ENCODE measurements around the gene HFM1. TPM values are rescaled to one million over a fixed set of nuclear protein-coding genes. Genes with fewer than 3 reads are reported as not detected.

The HFM1 gene
- total RNA-seq, 1 experiment from 2014 or later, result 0.39 TPM

DNA sequence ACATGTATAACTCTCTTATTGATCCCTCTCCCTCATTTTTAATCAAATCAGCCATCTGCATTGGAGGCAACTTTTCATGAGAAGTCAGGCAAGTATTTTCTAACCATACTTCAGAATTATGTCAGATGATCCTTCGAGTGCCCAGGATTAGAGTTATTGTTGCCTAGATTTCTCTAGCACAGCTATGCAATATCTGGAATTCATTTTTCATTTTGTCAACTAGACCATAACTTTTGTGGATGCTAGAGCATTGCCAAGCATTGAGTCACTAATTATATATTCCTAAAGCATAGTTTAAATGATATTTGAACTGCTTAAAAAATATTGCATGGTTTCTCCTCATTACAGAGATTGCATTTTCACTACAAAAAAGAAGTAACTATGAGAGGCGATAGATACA lies 21.2 kb downstream of the HFM1 start:
- CTCF ChIA-PET, result no interaction called here

DNA sequence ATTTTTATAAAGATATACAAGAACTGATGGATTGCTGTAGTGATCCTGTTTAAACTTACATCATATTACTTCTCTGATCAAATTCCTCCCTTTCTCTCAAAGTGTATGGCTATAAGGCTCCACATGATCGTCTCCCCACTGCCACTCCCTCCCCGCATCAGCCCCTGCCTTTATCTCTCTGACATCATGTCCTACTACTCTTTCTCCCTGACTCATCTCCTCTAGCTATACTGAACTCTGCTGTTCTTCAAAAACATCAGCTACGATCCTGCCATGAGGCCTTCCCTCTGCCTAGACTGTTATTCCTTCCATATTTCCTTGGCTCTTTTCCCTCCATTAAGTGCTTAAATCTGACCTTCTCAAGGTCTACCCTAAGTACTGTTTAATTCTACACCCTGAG lies 22.8 kb downstream of the HFM1 start:
- H3K36me3 ChIP-seq (ENCODE audit: control insufficient read depth, insufficient read depth, low read length), result no peaks in the 10 kb centered on the region
- no peak overlapping the region for H3K4me3 ChIP-seq (ENCODE audit: low read depth in 2 of 2, low read length in 2 of 2)
- ChIA-PET POLR2A (no interaction called here), CTCF (no interaction called here)
- no peak overlapping the region for H3K27ac ChIP-seq (ENCODE audit: low read length)
- no peaks in the 10 kb centered on the region for H3K9me3 ChIP-seq (ENCODE audit: control insufficient read depth, insufficient read depth, low read depth, low read length)
- ATAC-seq, result no peak
- no peak for DNase-seq (ENCODE audit: low read depth, low spot score)
- H3K4me1 ChIP-seq (ENCODE audit: control insufficient read depth, insufficient read depth, low read length), result no peaks in the 10 kb centered on the region
- intact Hi-C loops (cut with micrococcal nuclease; ENCODE audit: unreplicated experiment), result no loop called here
- TF ChIP-seq, protein P1, sequence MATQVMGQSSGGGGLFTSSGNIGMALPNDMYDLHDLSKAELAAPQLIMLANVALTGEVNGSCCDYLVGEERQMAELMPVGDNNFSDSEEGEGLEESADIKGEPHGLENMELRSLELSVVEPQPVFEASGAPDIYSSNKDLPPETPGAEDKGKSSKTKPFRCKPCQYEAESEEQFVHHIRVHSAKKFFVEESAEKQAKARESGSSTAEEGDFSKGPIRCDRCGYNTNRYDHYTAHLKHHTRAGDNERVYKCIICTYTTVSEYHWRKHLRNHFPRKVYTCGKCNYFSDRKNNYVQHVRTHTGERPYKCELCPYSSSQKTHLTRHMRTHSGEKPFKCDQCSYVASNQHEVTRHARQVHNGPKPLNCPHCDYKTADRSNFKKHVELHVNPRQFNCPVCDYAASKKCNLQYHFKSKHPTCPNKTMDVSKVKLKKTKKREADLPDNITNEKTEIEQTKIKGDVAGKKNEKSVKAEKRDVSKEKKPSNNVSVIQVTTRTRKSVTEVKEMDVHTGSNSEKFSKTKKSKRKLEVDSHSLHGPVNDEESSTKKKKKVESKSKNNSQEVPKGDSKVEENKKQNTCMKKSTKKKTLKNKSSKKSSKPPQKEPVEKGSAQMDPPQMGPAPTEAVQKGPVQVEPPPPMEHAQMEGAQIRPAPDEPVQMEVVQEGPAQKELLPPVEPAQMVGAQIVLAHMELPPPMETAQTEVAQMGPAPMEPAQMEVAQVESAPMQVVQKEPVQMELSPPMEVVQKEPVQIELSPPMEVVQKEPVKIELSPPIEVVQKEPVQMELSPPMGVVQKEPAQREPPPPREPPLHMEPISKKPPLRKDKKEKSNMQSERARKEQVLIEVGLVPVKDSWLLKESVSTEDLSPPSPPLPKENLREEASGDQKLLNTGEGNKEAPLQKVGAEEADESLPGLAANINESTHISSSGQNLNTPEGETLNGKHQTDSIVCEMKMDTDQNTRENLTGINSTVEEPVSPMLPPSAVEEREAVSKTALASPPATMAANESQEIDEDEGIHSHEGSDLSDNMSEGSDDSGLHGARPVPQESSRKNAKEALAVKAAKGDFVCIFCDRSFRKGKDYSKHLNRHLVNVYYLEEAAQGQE (IDR thresholded peaks at IDR 0.05; ENCODE audit: insufficient read depth in 1 of 2, low read depth in 2 of 2, low read length in 1 of 2), result no peak
- no peak for TF ChIP-seq SIN3A (IDR thresholded peaks at IDR 0.05; ENCODE audit: borderline replicate concordance, insufficient read depth, low read depth, low read length)
- TF ChIP-seq POLR2AphosphoS5 (IDR thresholded peaks at IDR 0.05; ENCODE audit: low read depth, low read length), result no peak
- no peak for TF ChIP-seq TCF7L2 (IDR thresholded peaks at IDR 0.05; ENCODE audit: low read depth, low read length)
- TF ChIP-seq, protein P2, sequence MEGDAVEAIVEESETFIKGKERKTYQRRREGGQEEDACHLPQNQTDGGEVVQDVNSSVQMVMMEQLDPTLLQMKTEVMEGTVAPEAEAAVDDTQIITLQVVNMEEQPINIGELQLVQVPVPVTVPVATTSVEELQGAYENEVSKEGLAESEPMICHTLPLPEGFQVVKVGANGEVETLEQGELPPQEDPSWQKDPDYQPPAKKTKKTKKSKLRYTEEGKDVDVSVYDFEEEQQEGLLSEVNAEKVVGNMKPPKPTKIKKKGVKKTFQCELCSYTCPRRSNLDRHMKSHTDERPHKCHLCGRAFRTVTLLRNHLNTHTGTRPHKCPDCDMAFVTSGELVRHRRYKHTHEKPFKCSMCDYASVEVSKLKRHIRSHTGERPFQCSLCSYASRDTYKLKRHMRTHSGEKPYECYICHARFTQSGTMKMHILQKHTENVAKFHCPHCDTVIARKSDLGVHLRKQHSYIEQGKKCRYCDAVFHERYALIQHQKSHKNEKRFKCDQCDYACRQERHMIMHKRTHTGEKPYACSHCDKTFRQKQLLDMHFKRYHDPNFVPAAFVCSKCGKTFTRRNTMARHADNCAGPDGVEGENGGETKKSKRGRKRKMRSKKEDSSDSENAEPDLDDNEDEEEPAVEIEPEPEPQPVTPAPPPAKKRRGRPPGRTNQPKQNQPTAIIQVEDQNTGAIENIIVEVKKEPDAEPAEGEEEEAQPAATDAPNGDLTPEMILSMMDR (IDR thresholded peaks at IDR 0.05), result no peak
- in situ Hi-C loops (cut with HindIII; ENCODE audit: low pct_unique_long_range_greater_than_20kb, low sequenced_read_pairs), result no loop called here
- no peaks in the 10 kb centered on the region for H3K27me3 ChIP-seq (ENCODE audit: control insufficient read depth, insufficient read depth, low read length)
- BruUV-seq (replicated peaks), result no TSS peak

More for the DNA sequence above, 21.2 kb downstream of the HFM1 start:
- Histone ChIP-seq H3K4me3 (ENCODE audit: low read depth in 2 of 2, low read length in 2 of 2) (no peak overlapping the region), H3K36me3 (ENCODE audit: control insufficient read depth, insufficient read depth, low read length) (no peaks in the 10 kb centered on the region), H3K27me3 (ENCODE audit: control insufficient read depth, insufficient read depth, low read length) (no peaks in the 10 kb centered on the region), H3K9me3 (ENCODE audit: control insufficient read depth, insufficient read depth, low read depth, low read length) (no peaks in the 10 kb centered on the region), H3K4me1 (ENCODE audit: control insufficient read depth, insufficient read depth, low read length) (no peaks in the 10 kb centered on the region), H3K27ac (ENCODE audit: low read length) (no peak overlapping the region)
- DNase-seq (ENCODE audit: low read depth, low spot score) (no peak), ATAC-seq (no peak)
- intact Hi-C loops (cut with micrococcal nuclease; ENCODE audit: unreplicated experiment) (no loop called here), in situ Hi-C loops (cut with HindIII; ENCODE audit: low pct_unique_long_range_greater_than_20kb, low sequenced_read_pairs) (no loop called here)
- no TSS peak for BruUV-seq (replicated peaks)
- no peak for TF ChIP-seq SIN3A (IDR thresholded peaks at IDR 0.05; ENCODE audit: borderline replicate concordance, insufficient read depth, low read depth, low read length)
- TF ChIP-seq, protein P1 (IDR thresholded peaks at IDR 0.05; ENCODE audit: insufficient read depth in 1 of 2, low read depth in 2 of 2, low read length in 1 of 2), result no peak
- POLR2A ChIA-PET, result no interaction called here
